ENCODE results near the gene FKBP1B.

DNA sequence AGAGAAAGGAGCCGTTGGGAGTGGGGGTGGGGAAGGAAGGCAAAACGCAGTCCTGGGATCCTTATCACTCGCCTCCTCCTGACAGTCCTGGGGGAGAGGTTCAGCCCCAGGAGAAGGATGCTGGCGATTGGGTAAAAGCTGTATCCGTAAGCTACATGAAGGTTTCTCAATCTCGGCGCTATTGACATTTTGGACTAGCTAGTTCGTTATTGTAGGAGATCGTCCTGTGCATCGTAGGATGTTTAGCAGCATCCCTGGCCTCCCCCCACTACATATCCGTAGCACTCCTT is 35.6 kb downstream of the FKBP1B start:
- TF ChIP-seq, protein P1, sequence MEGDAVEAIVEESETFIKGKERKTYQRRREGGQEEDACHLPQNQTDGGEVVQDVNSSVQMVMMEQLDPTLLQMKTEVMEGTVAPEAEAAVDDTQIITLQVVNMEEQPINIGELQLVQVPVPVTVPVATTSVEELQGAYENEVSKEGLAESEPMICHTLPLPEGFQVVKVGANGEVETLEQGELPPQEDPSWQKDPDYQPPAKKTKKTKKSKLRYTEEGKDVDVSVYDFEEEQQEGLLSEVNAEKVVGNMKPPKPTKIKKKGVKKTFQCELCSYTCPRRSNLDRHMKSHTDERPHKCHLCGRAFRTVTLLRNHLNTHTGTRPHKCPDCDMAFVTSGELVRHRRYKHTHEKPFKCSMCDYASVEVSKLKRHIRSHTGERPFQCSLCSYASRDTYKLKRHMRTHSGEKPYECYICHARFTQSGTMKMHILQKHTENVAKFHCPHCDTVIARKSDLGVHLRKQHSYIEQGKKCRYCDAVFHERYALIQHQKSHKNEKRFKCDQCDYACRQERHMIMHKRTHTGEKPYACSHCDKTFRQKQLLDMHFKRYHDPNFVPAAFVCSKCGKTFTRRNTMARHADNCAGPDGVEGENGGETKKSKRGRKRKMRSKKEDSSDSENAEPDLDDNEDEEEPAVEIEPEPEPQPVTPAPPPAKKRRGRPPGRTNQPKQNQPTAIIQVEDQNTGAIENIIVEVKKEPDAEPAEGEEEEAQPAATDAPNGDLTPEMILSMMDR (IDR thresholded peaks at IDR 0.05; ENCODE audit: insufficient read depth, low read length, poor library complexity, severe bottlenecking), result no peak
- TF ChIP-seq EZH2phosphoT487 (conservative IDR thresholded peaks at IDR 0.05; ENCODE audit: low read length), result no peak
